Measurements from ENCODE around the gene GADD45GIP1.

Gene GADD45GIP1

DNA sequence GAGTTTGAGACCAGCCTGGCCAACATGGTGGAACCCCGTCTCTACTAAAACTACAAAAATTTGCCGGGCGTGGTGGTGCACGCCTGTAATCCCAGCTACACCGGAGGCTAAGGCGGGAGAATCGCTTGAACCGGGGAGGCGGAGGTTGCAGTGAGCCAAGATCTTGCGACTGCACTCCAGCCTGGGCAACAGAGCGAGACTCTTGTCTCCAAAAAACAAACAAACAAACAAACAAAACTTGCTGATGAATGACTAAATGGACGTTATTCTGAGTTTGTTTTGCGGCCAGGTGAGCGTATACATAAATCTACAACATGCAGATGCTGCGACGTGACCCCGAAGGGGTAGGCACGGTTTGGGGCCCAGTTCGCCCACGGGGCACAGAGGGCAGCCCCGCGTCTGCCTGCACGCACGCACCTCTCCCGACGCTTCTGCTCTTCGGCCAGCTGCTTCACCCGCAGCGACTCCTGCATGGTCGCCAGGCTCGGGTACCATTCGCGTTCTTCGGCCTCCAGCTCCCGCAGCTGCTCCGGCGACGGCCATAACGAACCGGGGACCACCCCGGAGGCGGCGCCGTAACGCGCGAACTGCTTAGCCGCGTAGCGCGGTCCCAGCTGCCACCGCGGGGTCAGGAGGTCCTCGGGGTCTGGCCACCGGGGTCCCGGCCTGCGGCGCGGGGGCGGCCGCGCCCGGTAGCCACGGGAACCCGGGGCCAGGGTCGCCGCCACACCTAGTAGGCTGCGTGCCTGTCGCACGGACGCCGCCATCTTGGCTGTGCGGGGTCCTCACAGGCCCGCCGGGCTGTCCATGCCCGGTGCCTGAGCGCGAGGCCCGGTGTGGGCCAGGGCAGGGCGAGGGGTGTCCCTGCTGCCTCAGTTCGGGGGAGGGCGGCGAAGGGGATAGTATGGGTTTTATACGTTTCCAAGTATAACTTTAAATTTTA, at the start of gene GADD45GIP1:
Gene GADD45GIP1, minus strand, starts transcription at position 778 of the 943 bp plus-strand sequence. Its CDS starts 11 bp downstream, at position 767.
- peak; percentile 62 for DNase-seq (ENCODE audit: low read depth)

DNA sequence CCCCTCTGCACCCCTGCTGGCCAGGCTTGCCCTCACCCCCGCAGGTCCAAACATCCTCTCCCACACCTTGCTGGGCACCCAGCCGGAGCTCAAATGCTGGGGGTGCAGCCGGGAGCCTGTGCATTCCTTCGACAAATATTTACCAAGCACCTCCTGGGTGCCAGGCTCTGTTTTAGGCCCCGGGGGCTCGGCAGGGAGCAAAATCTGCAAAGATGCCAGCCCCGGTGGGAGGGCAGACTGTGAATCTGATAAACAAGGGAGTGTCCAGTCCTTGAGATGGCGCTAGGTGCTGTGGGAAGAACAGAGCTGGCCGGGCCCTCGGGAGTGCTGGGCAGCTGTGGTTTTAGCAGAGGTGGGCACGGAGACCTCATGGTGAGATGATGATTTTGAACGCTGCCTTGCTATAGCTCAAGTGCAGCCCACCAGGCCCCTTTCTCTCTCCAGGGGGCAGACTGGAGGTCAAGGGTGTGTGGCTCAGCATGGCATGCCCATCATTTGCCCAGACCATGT, 48.9 kb upstream of the GADD45GIP1 start:
- no peak for DNase-seq (ENCODE audit: low read depth)

DNA sequence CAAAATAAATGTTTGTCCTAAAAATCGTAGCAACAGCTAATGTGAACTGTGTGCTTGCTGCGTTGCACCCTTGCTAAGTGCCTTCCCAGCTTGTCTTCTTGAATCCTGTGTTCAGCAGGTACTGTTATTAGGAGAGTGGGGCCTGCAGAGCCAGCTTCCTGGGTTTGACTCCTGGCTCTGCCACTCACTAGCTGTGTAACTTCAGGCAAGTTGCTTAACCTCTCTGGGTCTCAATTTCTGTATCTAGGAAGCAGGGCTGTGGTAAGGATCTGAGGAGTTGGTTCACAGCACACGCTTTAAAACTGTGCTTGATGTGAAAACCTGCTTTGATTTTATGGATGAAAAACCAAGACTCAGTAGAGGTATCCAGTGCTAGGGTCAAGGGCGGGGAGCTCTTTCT, 48.2 kb upstream of the GADD45GIP1 start:
- DNase-seq (ENCODE audit: low read depth) = no peak

DNA sequence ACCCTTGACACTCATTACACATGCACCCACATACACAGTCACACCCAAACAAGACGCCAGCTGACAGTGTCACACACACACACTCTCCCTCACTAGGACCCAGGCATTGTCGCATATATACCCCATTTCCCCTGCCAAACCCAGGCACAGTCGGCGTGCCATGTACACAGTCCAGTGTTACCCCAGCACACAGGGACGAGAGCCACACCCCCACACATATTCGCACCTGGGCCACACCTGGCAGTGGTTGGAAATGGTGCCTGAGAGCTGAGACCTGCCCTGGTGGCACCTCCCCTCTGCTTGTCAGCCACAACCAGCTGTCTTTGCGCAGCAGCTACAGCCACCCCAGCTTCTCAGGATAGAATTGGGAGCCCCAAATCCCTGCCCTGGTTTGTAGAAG, 47.2 kb upstream of the GADD45GIP1 start:
- no peak for DNase-seq (ENCODE audit: low read depth)

DNA sequence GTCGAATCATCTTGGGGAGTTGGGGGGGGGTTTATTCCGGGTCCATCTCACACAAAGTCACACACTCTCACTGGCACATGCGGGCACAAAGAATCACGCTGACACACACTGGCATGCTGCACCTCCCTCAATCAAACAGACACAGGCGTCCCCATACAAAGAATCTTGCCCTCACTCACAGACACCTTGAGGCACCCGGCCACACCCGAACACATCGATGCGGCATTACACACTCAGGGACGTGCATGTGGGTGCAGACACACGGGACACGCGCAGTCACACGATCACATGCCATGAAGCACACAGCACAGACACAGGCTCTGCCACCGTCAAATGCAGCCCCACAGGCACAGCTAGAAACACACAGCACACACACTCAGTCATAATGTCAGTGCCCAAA, 46.1 kb upstream of the GADD45GIP1 start:
- no peak for DNase-seq (ENCODE audit: low read depth)

DNA sequence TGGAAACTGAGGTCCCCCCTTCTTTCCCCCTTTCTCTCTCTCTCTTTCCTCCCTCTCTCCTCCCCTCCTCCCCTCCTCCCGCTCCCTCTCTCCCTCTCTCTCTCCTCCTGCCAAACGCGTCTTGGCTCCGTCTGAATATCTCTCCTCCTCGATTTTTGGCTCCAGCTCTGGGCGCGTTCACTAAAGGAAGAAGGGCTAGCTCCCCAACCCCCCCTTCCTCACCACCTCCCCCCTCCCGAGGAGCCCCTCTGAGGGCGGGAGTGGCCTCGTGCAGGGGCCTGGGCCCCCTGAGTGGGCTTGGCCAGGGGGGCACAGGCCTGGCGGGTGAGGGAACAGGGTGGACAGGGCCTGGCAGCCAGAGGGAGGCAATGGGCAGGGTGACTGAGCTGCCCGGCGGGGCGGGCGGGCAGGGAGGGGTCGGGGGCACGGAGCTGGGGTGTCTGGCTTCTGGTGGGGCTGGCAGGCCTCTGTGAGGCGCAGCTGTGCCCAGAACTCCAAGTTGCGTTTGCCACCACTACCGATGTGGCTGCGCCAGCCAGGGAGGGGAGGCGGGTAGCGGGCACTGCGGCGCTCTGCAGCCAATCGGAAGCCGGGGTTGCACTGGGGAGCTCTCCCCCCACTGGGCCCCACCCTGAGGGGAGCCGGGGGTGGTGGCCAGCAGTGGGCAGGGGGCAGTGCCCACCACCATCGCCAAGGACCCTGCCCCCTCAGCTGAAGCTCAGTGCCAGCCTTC, 45.3 kb upstream of the GADD45GIP1 start:
- no peak for DNase-seq (ENCODE audit: low read depth)

DNA sequence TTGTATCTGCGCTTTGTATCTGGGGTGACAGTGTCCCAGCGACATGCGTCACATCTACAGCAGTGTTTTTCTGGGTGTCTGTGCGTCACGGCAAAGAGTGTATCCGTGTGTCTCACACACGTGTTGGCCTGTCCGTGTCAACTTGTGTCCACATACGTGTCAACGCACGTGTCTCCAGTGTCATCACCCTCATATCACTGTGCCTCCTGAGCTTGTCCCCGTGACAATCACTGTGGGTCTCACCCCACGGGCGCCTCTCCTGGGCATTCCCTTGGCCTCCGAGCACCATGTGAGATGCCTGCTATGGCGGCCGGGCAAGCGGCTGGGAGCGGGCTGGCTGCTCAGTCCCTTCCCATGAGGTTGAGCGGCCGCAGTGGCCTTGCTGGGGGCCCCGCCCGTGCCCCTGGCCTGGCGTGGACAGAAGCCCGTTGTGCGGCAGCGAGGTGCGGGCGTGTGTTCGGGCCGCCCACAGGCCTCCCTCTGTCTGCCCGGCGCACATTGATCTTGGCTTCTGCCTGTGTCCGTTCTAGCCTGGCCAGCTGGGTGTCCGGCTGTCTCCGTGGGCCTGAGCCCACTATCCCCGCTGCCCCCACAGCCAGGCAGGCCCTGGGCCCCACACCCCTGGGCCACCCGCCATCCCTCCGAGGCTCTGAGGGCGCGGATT, 44.6 kb upstream of the GADD45GIP1 start:
- DNase-seq (ENCODE audit: low read depth) = no peak

DNA sequence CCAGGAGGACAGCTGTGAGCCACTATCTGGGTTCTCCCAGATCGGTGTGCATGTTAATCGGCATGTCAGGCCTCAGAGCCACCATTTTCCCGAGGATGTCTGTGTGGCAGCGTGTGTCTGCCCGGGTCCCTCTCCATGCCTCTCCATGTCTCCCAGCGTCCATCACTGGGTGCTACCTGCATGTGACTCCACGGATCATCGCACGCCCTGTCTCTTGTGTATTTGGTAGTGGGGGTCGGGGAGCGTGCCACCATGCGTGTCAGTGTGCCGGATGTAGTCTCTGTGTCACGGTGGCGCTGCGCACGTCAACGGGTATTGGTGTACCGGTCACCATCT, 44.1 kb upstream of the GADD45GIP1 start:
- DNase-seq (ENCODE audit: low read depth) = no peak

DNA sequence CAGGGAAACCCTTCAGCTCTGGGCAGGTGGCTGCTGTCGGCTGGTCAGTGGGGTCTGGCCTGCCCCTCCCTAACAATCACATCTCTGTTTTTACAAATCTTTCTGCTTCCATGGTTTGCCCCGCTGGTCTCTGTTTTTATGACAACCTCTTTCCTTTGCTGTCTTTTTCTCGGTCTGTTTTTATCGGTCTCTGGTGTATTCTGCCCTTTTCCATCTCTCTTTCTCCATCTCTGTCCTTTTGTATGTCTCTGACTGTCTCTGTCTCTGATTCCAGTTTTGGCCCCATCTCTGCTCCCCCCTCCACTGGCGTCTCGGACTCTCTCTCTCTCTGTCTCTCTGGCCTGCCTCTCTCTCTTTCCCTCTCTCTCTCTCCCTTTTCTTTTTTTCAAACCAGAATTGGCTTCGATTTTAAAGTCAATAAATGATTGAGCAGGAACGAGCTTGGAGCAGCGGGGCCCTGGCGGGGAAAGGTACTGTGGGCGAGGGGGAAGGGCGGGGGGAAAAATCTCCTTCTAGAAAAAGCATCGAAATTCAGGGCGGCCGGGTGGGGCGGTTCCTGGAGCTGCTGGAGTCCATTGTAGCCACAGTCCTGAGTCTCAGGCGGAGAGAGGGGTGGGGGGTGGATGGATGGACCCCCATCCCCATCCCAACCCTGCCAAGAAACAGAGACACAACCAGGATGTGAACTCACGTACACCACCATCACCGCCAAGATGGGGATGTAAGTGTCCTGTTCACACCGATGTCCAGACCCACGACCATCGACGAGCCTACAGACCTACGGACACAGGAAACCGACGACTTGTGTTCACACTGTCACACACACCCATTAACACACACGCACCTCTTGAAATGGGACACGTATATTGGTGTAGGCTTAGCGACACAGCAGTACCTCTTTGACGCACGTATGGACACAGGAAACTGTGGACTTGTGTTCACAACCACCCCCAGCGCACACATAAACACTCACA, 41.2 kb upstream of the GADD45GIP1 start:
- no peak for DNase-seq (ENCODE audit: low read depth)

DNA sequence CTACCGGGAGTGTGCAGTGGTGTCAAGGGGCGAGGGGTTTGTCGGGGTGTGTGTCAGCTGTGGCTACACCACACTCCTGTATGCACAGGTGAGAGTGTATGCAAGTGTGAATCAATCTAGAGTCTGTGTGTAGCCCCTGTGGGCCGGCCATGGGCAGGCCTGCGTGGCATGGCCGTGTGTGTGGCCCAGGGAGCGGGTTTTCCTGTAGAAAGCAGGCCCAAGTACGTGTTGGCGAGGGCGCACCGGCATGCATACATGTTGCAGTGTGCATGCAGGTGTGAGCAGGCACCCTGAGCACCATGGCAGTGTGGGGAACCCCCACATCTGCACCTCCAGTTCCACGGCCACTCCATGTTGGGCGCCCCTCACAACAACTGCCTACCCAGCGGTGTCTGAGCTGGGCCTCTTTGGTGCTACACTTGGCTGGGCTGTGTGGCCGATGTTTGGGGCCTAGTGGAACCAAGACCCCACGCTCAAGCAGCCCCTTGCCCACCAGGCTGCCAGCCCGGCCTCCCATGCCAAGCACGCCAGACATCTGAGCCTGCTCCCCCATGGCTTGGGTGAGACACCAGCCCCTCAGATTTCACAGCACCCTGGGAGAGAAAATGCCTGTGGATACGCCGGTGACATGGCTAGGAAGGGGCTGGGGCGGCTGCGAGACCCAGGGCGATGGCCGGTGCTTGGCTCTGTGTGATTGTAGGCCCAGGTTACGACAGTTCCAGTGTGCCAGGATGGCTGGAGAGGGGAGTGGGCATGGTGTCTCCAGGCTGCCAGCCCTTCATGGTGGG, 40.4 kb upstream of the GADD45GIP1 start:
- DNase-seq (ENCODE audit: low read depth) = no peak

DNA sequence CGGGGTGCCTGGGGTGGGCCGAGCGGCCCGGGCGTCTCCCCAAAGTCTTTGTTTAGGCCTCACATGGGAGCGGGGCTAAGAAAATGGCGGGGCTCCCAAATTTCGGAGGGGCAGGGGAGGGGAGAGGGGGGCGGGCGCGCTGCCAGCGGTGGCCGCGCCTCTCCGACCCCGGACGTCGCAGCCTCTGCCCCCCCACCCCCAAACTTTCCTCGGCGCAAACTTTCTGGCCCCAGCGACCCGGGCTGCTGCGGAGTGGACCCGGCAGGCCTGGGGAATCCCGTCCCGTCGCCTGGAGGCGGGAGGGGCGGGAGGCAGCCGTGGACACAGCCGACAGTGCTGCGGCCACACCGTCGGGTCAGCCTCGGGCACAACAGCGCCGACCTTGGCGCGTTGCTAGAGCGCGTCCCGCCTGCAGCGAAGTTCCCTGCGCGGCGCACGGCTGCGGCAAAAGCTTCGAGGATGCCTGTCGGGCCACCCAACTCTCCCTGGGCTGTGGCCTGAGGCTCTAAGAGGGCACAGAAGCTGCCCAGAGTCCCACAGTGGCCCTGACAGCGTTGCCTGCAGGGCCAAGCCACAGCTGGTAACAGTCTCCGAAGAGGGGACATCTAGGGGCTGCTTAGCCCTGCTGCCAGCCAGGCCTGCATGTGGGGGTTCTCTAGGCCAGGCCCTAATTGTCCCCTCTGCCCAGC, 39.5 kb upstream of the GADD45GIP1 start:
- no peak for DNase-seq (ENCODE audit: low read depth)

DNA sequence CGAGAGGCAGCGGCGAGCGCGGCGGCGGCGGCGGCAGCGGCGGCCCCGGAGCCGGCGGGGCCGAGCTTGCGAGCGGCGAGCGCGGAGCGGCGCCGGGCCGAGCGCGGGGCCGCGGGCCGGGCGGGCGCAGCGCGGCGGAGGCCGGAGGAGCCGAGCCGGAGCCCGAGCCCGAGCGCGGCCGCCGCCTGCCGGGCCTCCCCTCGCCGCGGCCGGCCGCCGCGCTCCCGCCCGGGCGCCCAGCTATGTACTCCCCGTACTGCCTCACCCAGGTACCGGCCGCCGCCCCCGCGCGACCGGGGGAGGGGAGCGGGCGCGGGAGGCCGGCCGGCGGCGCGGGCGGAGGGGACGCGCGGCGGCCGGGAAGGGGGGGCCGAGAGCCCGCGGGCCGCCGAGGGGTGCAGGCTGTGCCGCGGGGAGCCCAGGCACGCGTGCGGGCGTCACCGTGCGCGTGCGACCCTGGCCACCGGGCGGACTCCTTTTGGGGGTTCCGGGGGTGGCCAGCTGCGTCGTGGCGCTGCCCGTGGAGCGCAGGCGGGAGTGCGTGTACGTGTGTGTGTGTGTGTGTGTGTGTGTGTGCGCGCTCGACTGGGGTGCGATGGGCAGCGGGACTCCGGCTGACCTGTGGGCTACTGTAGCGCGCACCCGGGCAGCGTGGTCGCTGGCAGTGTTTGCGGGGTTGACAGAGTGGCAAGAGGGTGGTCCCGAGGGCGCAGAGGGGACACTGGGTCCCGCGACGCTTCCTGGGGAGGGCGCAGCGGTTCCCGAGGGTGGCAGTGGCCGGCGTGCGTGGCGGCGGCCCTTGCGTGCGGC, 38.8 kb upstream of the GADD45GIP1 start:
- DNase-seq (ENCODE audit: low read depth) = no peak

DNA sequence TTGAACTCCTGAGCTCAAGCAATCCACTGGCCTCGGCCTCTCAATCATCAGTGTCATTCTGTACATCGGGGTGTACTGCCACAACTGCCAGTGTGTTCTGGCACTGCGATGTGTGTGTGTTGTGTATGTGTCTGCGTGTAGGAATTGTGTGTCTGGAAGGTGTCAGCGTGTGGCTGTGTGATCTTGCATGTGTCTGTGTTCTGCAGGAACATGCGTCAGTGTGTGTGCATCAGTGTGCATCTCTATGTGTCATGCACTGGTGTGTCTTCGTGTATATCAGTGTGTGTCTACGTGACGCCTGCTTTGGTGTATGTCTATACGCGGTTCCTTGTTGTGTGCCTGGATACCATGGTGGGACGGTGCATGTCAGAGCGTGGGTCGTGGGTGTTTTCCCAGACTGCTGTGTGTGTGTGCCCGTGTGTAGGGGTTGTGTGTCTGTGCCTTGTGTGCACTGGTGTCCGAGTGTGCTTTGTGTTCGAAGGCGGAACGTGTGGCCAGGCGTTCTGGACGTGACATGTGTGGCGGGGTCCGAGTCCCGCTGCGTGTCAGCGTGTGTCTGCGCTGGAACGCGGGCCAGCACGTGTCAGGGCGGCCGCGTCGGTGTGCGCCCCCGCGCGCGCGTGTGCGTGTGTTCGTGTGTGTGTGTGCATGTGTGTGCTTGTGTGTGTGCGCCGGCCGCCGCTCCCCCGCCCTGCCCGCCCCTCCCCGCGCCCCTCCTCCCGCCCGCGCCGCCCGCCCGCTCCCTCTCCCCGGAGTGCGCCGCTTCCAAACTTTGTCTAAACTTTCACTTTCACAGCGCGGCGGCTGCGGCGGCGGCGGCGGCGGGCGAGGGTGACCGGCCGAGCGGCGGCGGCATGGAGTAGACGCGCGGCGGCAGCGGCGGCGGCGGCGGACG, 37.9 kb upstream of the GADD45GIP1 start, which contains the start of gene NFIX:
Gene NFIX, plus strand, starts transcription at position 775 of the 895 bp plus-strand sequence. CDS start 363 bp downstream, outside the sequence.
- no peak for DNase-seq (ENCODE audit: low read depth)

DNA sequence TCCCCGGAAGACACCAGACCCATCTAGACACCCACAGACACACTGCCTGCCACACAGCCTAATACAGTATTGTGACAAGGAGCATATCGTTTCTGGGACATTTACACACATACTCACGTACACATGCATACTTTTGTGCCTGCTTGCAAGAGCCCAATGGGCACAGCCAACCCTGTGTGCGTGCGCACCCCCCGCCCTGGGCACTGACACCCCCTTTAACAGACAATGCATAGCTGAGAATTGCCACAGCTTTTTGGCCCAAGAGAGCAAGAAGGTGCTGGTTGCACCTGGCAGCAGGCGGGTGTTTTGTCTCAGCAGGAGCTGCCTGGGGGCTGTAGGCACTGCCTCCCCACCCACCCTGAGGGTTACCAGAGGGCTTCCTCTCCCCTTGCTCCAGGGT, 36.5 kb upstream of the GADD45GIP1 start:
- DNase-seq (ENCODE audit: low read depth) = no peak

DNA sequence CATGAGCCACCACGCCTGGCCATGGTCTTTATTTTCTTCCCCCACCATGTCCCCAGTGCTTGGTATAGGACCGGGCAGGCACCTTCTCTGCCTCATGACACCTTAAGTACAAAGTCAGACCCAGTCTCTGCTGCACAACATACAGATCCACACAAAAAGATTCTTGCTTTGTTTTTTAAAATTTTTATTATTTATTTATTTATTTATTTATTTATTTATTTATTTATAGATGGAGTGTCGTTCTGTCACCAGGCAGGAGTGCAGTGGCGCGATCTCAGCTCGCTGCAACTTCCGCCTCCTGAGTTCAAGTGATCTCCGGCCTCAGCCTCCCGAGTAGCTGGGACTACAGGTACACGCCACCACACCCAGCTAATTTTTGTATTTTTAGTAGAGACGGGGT, 35.7 kb upstream of the GADD45GIP1 start:
- no peak for DNase-seq (ENCODE audit: low read depth)

DNA sequence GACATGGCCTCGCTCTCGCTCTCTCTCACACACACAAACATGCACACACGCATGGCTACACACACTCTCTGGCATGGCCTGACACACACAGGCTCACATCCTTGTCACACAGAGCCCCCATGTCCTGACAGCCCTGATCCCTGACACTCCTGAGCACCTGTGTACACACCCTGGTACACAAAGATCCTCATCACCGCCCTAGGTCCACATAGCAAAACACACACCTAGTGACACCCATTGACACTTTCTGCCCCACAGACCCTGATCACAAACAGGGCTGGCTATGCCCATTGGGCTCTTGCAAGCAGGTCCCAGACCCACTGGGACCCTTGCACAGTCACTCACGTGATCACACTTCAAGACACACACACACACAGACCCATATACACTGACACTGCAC, 34.3 kb upstream of the GADD45GIP1 start:
- DNase-seq (ENCODE audit: low read depth) = no peak

DNA sequence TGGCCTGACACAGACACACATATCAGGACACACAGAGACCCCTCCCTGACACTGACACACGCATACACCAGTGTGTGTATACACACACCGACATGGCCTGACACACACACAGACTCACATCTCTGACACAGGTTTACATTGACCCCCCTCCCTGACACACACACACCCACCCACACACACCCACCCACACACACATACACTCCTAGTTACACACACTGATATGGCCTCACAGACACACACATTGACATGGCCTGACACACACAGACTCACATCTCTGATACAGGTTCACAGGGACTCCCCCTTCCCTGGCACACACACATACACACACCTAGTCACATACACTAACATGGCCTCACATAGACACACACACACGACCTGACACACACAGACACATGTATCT, 33.8 kb upstream of the GADD45GIP1 start:
- no peak for DNase-seq (ENCODE audit: low read depth)

DNA sequence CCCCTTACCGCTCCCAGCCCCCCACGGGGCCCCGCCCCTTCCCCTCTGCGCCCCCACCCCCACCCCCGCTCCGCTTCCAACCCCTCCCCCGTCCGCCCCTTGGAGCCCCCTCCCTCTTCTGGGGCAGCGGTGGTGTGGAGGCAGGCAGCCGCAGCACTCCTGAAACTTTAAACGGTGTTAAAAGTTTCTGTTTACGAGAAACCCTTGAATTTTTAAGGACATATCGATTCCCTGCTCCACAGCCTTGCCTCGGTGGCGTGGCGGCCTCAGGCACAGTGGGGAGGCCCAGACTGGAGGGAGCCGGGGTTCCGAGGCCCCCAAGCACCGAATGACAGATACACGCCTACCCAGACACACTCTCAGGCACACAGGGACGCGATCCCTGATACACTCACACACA, 33.4 kb upstream of the GADD45GIP1 start:
- DNase-seq (ENCODE audit: low read depth) = no peak

All from stimulated activated CD8-positive, alpha-beta memory T cell treated with anti-CD3 and anti-CD28 coated beads, Interleukin-15, amount 100 ng/mL, for 1 hour (primary cell).